Upper lobe of right lung (tissue), 1 donor: ENCODE results near the gene GJE1. TPM values are rescaled to one million over a fixed set of nuclear protein-coding genes. Genes with fewer than 3 reads are reported as not detected.
"Not testable (repeated sequence)": the region's sequence is repeated elsewhere in the genome, so short reads cannot be mapped to it uniquely, and the experiment has no call there.

ENCODE experiments used
- ATAC-seq: fragments of 200-7000 bp; cut with Tn5 transposase; one replicate; pipeline ENCODE4 v1.9.1; 2020; ENCODE audit warnings: mild to moderate bottlenecking, moderate library complexity
- DNase-seq: peaks from one replicate; pipeline ENCODE4 v3.0.0-alpha.2; 2020
- H3K27ac ChIP-seq: fragments of 200-600 bp; one replicate; pipeline ENCODE4 v1.8.0; 2022
- H3K27me3 ChIP-seq: fragments of 200-600 bp; one replicate; pipeline ENCODE4 v1.8.0; 2022; ENCODE audit warnings: mild to moderate bottlenecking
- H3K36me3 ChIP-seq: fragments of 200-600 bp; one replicate; pipeline ENCODE4 v1.8.0; 2022
- H3K4me1 ChIP-seq: fragments of 200-600 bp; one replicate; pipeline ENCODE4 v1.8.0; 2022
- H3K4me3 ChIP-seq: fragments of 200-600 bp; one replicate; pipeline ENCODE4 v1.8.0; 2022; ENCODE audit warnings: mild to moderate bottlenecking
- H3K9me3 ChIP-seq: fragments of 200-600 bp; one replicate; pipeline ENCODE4 v1.8.0; 2022
- CTCF ChIP-seq: fragments of 200-600 bp; IDR thresholded peaks from one replicate; pipeline ENCODE4 v1.8.0; 2022; ENCODE audit warnings: antibody characterized with exemption
- intact Hi-C: fragments of 100-400 bp; cut with DNase I; formaldehyde crosslinking; loops from one replicate; pipeline ENCODE4 v1.11.0; 2022
- total RNA-seq: library from RNA; stranded (reverse); fragmentation: NEBNext Ultra II Directional; extraction: Animal tissue kit (Norgen Biotek cat#: 25700); gene quantifications from one replicate; pipeline ENCODE4 v1.2.1, GENCODE V29; 2021
- donor health status: DM: no; HTN: yes; CAD: no; lungs with severe emphysema.

Gene GJE1
- total RNA-seq, 1 donor from 2014 or later = not detected

- peaks cover 6% of the 10 kb centered on the region for H3K4me1 ChIP-seq
- no peaks in the 10 kb centered on the region for H3K27me3 ChIP-seq
- no peaks in the 10 kb centered on the region for H3K36me3 ChIP-seq
- ATAC-seq = peak; percentile 45
- no peak overlapping the region for H3K27ac ChIP-seq
- DNase-seq = no peak
- peak; percentile 50 for TF ChIP-seq CTCF
- H3K9me3 ChIP-seq = no peaks in the 10 kb centered on the region
- intact Hi-C loops = no loop called here
- H3K4me3 ChIP-seq = no peak overlapping the region
These were observed 23.4 kb downstream of the GJE1 start for GRCh38 chr6:142155895-142156757.

GRCh38 chr6:142156758-142157068 lies 24.0 kb downstream of the GJE1 start:
- H3K36me3 ChIP-seq, H3K4me1 ChIP-seq, ATAC-seq, H3K9me3 ChIP-seq, DNase-seq, H3K27me3 ChIP-seq, H3K27ac ChIP-seq, intact Hi-C loops, H3K4me3 ChIP-seq: not testable (repeated sequence)

GRCh38 chr6:142162780-142163179 lies 30.1 kb downstream of the GJE1 start:
- Histone ChIP-seq H3K4me1 (no peaks in the 10 kb centered on the region), H3K9me3 (no peaks in the 10 kb centered on the region), H3K27ac (no peak overlapping the region), H3K27me3 (no peaks in the 10 kb centered on the region), H3K4me3 (no peak overlapping the region), H3K36me3 (peaks cover 18% of the 10 kb centered on the region)
- intact Hi-C loops = no loop called here
- ATAC-seq (no peak), DNase-seq (no peak)
- no peak for TF ChIP-seq CTCF

GRCh38 chr6:142165227-142165626 lies 32.5 kb downstream of the GJE1 start:
- DNase-seq (no peak), ATAC-seq (no peak)
- intact Hi-C loops = no loop called here
- Histone ChIP-seq H3K27ac (no peak overlapping the region), H3K4me3 (no peak overlapping the region), H3K36me3 (peaks cover 40% of the 10 kb centered on the region), H3K27me3 (no peaks in the 10 kb centered on the region), H3K4me1 (no peaks in the 10 kb centered on the region), H3K9me3 (no peaks in the 10 kb centered on the region)
- no peak for TF ChIP-seq CTCF

- Histone ChIP-seq H3K4me1 (no peaks in the 10 kb centered on the region), H3K36me3 (peaks cover 58% of the 10 kb centered on the region), H3K27ac (no peak overlapping the region), H3K4me3 (no peak overlapping the region), H3K27me3 (no peaks in the 10 kb centered on the region), H3K9me3 (no peaks in the 10 kb centered on the region)
- DNase-seq (no peak), ATAC-seq (no peak)
- no peak for TF ChIP-seq CTCF
- intact Hi-C loops = no loop called here
These were observed 34.3 kb downstream of the GJE1 start for GRCh38 chr6:142167071-142167470.

GRCh38 chr6:142167486-142167885 lies 34.8 kb downstream of the GJE1 start:
- DNase-seq (no peak), ATAC-seq (no peak)
- Histone ChIP-seq H3K27me3 (no peaks in the 10 kb centered on the region), H3K27ac (no peak overlapping the region), H3K4me3 (no peak overlapping the region), H3K4me1 (no peaks in the 10 kb centered on the region), H3K9me3 (no peaks in the 10 kb centered on the region), H3K36me3 (peaks cover 62% of the 10 kb centered on the region)
- intact Hi-C loops = no loop called here
- TF ChIP-seq CTCF = no peak
